Cardiac septum (tissue), 1 donor: ENCODE data around the gene POLR2F. TPM values are rescaled to one million over a fixed set of nuclear protein-coding genes. Genes with fewer than 3 reads are reported as not detected.

ENCODE experiments used
- microRNA-seq: library from miRNA; unstranded; fragments of <30 nt; microRNA quantifications from one replicate; pipeline ENCODE4 v1.2.0, GENCODE V29; 2020
- total RNA-seq: library from RNA; stranded (reverse); fragmentation: NEBNext Ultra II Directional; extraction: Animal tissue kit (Norgen Biotek cat#: 25700); gene quantifications from one replicate; pipeline ENCODE4 v1.2.1, GENCODE V29; 2021
- donor health status: DM: no; HTN: no; CAD: no.

Gene POLR2F
- total RNA-seq, 1 donor from 2014 or later: 50.5 TPM

Small RNAs within 50 kb of the gene (microRNA-seq; reads per million reads assigned to microRNA genes)
- not detected for gene MIR4534
- gene MIR6820: not detected

Other genes with a start within 250 kb of the POLR2F start
- gene GCAT, start 145.8 kb upstream of the POLR2F start, total RNA-seq: 24.0 TPM
- not detected for gene GALR3, start 130.3 kb upstream of the POLR2F start, total RNA-seq
- 15.7 TPM for gene ANKRD54, start 109.4 kb upstream of the POLR2F start, total RNA-seq
- 255 TPM for gene EIF3L, start 104.3 kb upstream of the POLR2F start, total RNA-seq
- gene MICALL1, start 47.4 kb upstream of the POLR2F start, total RNA-seq: 16.5 TPM
- 0.54 TPM for gene C22orf23, start 98 bp upstream of the POLR2F start, total RNA-seq
- 0.62 TPM for gene SOX10, start 30.9 kb downstream of the POLR2F start, total RNA-seq
- gene PICK1, start 103.7 kb downstream of the POLR2F start, total RNA-seq: 19.1 TPM
- not detected for gene SLC16A8, start 130.5 kb downstream of the POLR2F start, total RNA-seq
- 0.24 TPM for gene BAIAP2L2, start 157.0 kb downstream of the POLR2F start, total RNA-seq
- gene PLA2G6, start 228.1 kb downstream of the POLR2F start, total RNA-seq: 12.5 TPM
- gene MAFF, start 248.3 kb downstream of the POLR2F start, total RNA-seq: 9.8 TPM